ENCODE data around the gene UPK1A. TPM values are rescaled to one million over a fixed set of nuclear protein-coding genes. Genes with fewer than 3 reads are reported as not detected.
"Not testable (repeated sequence)": the region's sequence is repeated elsewhere in the genome, so short reads cannot be mapped to it uniquely, and the experiment has no call there.

UPK1A gene
- total and polyA plus RNA-seq, 9 donors = 0.17 to 7.7 (median 0.28) TPM; not detected in 6

DNA sequence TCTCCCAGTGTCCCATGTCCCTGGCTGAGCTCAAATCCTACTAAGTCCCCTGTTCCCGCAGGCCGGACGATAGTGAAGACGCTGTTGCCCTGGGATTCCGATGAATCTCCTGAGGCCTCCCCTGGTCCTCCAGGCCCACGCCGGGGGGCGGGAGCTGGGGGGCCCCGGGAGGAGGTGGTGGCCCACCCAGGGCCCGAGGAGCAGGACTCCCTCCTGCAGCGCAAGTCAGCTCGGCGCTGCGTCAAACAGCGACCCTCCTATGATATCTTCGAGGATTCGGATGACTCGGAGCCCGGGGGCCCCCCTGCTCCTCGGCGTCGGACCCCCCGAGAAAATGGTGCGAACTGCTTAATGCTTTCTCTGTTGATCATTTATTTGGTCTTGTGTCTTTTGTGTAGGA lies 57.4 kb downstream of the UPK1A start:
- Histone ChIP-seq H3K36me3 (ENCODE audit: control insufficient read depth, insufficient read depth, low read length) (peaks cover 88% of the 10 kb centered on the region), H3K27ac (ENCODE audit: low read length) (no peak overlapping the region), H3K4me1 (ENCODE audit: control insufficient read depth, insufficient read depth, low read length) (peaks cover 11% of the 10 kb centered on the region), H3K27me3 (ENCODE audit: control insufficient read depth, insufficient read depth, low read length) (no peaks in the 10 kb centered on the region), H3K4me3 (ENCODE audit: low read length) (no peak overlapping the region), H3K9me3 (replicated peaks; ENCODE audit: control insufficient read depth, low read depth, low read length) (no peaks in the 10 kb centered on the region)
- no peak for DNase-seq
- WGBS (ENCODE audit: insufficient coverage) = 93% methylated on average over 24 of the region's 24 CpGs

- not testable (repeated sequence) for H3K9me3 ChIP-seq (replicated peaks; ENCODE audit: control insufficient read depth, low read depth, low read length); H3K27me3 ChIP-seq (ENCODE audit: control insufficient read depth, insufficient read depth, low read length); H3K4me3 ChIP-seq (ENCODE audit: low read length); H3K27ac ChIP-seq (ENCODE audit: low read length); H3K4me1 ChIP-seq (ENCODE audit: control insufficient read depth, insufficient read depth, low read length); DNase-seq
- peaks cover 92% of the 10 kb centered on the region for H3K36me3 ChIP-seq (ENCODE audit: control insufficient read depth, insufficient read depth, low read length)
- 100% methylated on average over 6 of the region's 7 CpGs for whole genome bisulfite sequencing (ENCODE audit: insufficient coverage)
Observed at GRCh38 chr19:35724132-35724531, 57.8 kb downstream of the UPK1A start.

DNA sequence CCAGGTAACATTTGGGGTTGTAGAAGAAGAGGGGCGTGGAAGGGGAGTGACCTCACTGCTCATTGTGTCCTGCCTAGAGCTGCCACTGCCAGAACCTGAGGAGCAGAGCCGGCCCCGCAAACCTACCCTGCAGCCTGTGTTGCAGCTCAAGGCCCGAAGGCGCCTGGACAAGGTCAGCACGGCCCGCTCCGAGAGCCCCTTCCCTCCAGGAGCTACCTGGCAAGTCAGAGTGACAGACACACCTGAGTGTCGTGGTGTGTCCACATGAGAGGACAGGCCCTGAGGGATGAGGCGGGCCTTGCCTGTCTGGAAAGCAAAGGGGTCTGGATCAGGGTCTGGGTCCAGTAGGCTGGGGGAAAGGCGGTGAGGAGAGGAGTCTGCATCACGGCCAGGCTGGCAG lies 58.2 kb downstream of the UPK1A start:
- no peaks in the 10 kb centered on the region for H3K9me3 ChIP-seq (replicated peaks; ENCODE audit: control insufficient read depth, low read depth, low read length)
- H3K4me3 ChIP-seq (ENCODE audit: low read length) = no peak overlapping the region
- 94% methylated on average over 11 of the region's 12 CpGs for WGBS (ENCODE audit: insufficient coverage)
- H3K4me1 ChIP-seq (ENCODE audit: control insufficient read depth, insufficient read depth, low read length) = peaks cover 2% of the 10 kb centered on the region
- no peaks in the 10 kb centered on the region for H3K27me3 ChIP-seq (ENCODE audit: control insufficient read depth, insufficient read depth, low read length)
- no peak overlapping the region for H3K27ac ChIP-seq (ENCODE audit: low read length)
- H3K36me3 ChIP-seq (ENCODE audit: control insufficient read depth, insufficient read depth, low read length) = peaks cover 94% of the 10 kb centered on the region
- DNase-seq = no peak

DNA sequence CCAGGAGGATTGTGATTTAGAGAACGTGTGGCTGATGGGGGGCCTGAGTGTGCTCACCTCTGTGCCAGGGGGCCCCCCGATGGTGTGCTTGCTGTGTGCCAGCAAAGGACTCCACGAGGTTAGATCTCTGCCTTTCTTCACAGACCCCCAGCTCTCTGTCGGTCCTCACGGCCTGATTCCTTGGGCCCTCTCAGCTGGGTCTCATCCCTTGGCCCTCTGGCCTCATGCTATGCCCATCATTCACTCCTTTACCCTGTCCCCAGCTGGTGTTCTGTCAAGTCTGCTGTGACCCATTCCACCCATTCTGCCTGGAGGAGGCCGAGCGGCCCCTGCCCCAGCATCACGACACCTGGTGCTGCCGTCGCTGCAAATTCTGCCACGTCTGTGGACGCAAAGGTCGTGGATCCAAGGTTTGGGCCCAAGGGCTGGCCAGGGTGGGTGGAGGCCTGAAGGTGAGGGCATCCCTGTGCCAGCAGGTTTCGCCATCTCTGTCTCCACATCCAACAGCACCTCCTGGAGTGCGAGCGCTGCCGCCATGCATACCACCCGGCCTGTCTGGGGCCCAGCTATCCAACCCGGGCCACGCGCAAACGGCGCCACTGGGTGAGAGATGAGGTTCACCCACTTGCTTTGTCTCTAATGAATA lies 59.0 kb downstream of the UPK1A start:
- Histone ChIP-seq H3K4me3 (ENCODE audit: low read length) (no peak overlapping the region), H3K36me3 (ENCODE audit: control insufficient read depth, insufficient read depth, low read length) (peaks cover 95% of the 10 kb centered on the region), H3K27ac (ENCODE audit: low read length) (no peak overlapping the region), H3K27me3 (ENCODE audit: control insufficient read depth, insufficient read depth, low read length) (no peaks in the 10 kb centered on the region), H3K9me3 (replicated peaks; ENCODE audit: control insufficient read depth, low read depth, low read length) (no peaks in the 10 kb centered on the region), H3K4me1 (ENCODE audit: control insufficient read depth, insufficient read depth, low read length) (no peaks in the 10 kb centered on the region)
- no peak for DNase-seq
- 87% methylated on average over 6 of the region's 23 CpGs for WGBS (ENCODE audit: insufficient coverage)

GRCh38 chr19:35727053-35727955 lies 61.0 kb downstream of the UPK1A start:
- H3K9me3 ChIP-seq (replicated peaks; ENCODE audit: control insufficient read depth, low read depth, low read length) = no peaks in the 10 kb centered on the region
- 93% methylated on average over 17 of the region's 25 CpGs for WGBS (ENCODE audit: insufficient coverage)
- DNase-seq = no peak

More at GRCh38 chr19:35727053-35727955, 61.0 kb downstream of the UPK1A start:
- Histone ChIP-seq H3K27ac (ENCODE audit: low read length) (no peak overlapping the region), H3K36me3 (ENCODE audit: control insufficient read depth, insufficient read depth, low read length) (peaks cover 98% of the 10 kb centered on the region), H3K4me3 (ENCODE audit: low read length) (no peak overlapping the region), H3K4me1 (ENCODE audit: control insufficient read depth, insufficient read depth, low read length) (no peaks in the 10 kb centered on the region), H3K27me3 (ENCODE audit: control insufficient read depth, insufficient read depth, low read length) (no peaks in the 10 kb centered on the region)

Other genes starting within 250 kb of the UPK1A start
- gene FFAR2, start 218.3 kb upstream of the UPK1A start, total RNA-seq = 0.22 TPM
- under 1 TPM in 7 of 8 donors, not detected in 1; 0.10 to 0.73 (median 0.23) TPM for gene FFAR2, start 218.3 kb upstream of the UPK1A start, polyA plus RNA-seq (ENCODE audit: insufficient read depth in 1 of 8, insufficient read length in 8 of 8, low replicate concordance in 1 of 8)
- 0.18 TPM for gene KRTDAP, start 176.1 kb upstream of the UPK1A start, total RNA-seq
- gene KRTDAP, start 176.1 kb upstream of the UPK1A start, polyA plus RNA-seq (ENCODE audit: insufficient read depth in 1 of 8, insufficient read length in 8 of 8, low replicate concordance in 1 of 8) = 10 to 100 TPM in 1 of 8 donors, 1 to 10 TPM in 1, under 1 TPM in 2, not detected in 4; 0.43 to 36.6 (median 3.6) TPM
- 2.0 TPM for gene DMKN, start 152.9 kb upstream of the UPK1A start, total RNA-seq
- gene DMKN, start 152.9 kb upstream of the UPK1A start, polyA plus RNA-seq (ENCODE audit: insufficient read depth in 1 of 8, insufficient read length in 8 of 8, low replicate concordance in 1 of 8) = 10 to 100 TPM in 1 of 8 donors, 1 to 10 TPM in 7; 1.1 to 22.6 (median 2.1) TPM
- not detected for gene SBSN, start 138.2 kb upstream of the UPK1A start, total RNA-seq
- gene SBSN, start 138.2 kb upstream of the UPK1A start, polyA plus RNA-seq (ENCODE audit: insufficient read depth in 1 of 8, insufficient read length in 8 of 8, low replicate concordance in 1 of 8) = 1 to 10 TPM in 1 of 8 donors, under 1 TPM in 3, not detected in 4; 0.10 to 5.1 (median 0.40) TPM
- not detected for gene GAPDHS, start 133.1 kb upstream of the UPK1A start, total RNA-seq
- gene GAPDHS, start 133.1 kb upstream of the UPK1A start, polyA plus RNA-seq (ENCODE audit: insufficient read depth in 1 of 8, insufficient read length in 8 of 8, low replicate concordance in 1 of 8) = not detected
- 51.4 TPM for gene TMEM147, start 120.9 kb upstream of the UPK1A start, total RNA-seq
- 10 to 100 TPM; 41.5 to 50.1 (median 44.6) TPM for gene TMEM147, start 120.9 kb upstream of the UPK1A start, polyA plus RNA-seq (ENCODE audit: insufficient read depth in 1 of 8, insufficient read length in 8 of 8, low replicate concordance in 1 of 8)
- gene ATP4A, start 102.9 kb upstream of the UPK1A start, total RNA-seq = not detected
- under 1 TPM in 1 of 8 donors, not detected in 7; 0.52 TPM for gene ATP4A, start 102.9 kb upstream of the UPK1A start, polyA plus RNA-seq (ENCODE audit: insufficient read depth in 1 of 8, insufficient read length in 8 of 8, low replicate concordance in 1 of 8)
- not detected for gene PMIS2, start 80.3 kb upstream of the UPK1A start, total RNA-seq
- gene PMIS2, start 80.3 kb upstream of the UPK1A start, polyA plus RNA-seq (ENCODE audit: insufficient read depth in 1 of 8, insufficient read length in 8 of 8, low replicate concordance in 1 of 8) = not detected
- gene HAUS5, start 53.8 kb upstream of the UPK1A start, total RNA-seq = 9.5 TPM
- 10 to 100 TPM in 7 of 8 donors, 1 to 10 TPM in 1; 9.4 to 16.1 (median 12.6) TPM for gene HAUS5, start 53.8 kb upstream of the UPK1A start, polyA plus RNA-seq (ENCODE audit: insufficient read depth in 1 of 8, insufficient read length in 8 of 8, low replicate concordance in 1 of 8)
- gene RBM42, start 37.5 kb upstream of the UPK1A start, total RNA-seq = 32.8 TPM
- 10 to 100 TPM; 44.7 to 55.3 (median 51.5) TPM for gene RBM42, start 37.5 kb upstream of the UPK1A start, polyA plus RNA-seq (ENCODE audit: insufficient read depth in 1 of 8, insufficient read length in 8 of 8, low replicate concordance in 1 of 8)
- gene ETV2, start 24.8 kb upstream of the UPK1A start, total RNA-seq = 1.6 TPM
- 1 to 10 TPM; 1.7 to 4.9 (median 3.2) TPM for gene ETV2, start 24.8 kb upstream of the UPK1A start, polyA plus RNA-seq (ENCODE audit: insufficient read depth in 1 of 8, insufficient read length in 8 of 8, low replicate concordance in 1 of 8)
- 582 TPM for gene COX6B1, start 18.2 kb upstream of the UPK1A start, total RNA-seq
- gene COX6B1, start 18.2 kb upstream of the UPK1A start, polyA plus RNA-seq (ENCODE audit: insufficient read depth in 1 of 8, insufficient read length in 8 of 8, low replicate concordance in 1 of 8) = 100 to 1,000 TPM; 263 to 328 (median 300) TPM
- not detected for gene ZBTB32, start 38.0 kb downstream of the UPK1A start, total RNA-seq
- gene ZBTB32, start 38.0 kb downstream of the UPK1A start, polyA plus RNA-seq (ENCODE audit: insufficient read depth in 1 of 8, insufficient read length in 8 of 8, low replicate concordance in 1 of 8) = under 1 TPM in 6 of 8 donors, not detected in 2; 0.25 to 0.40 (median 0.36) TPM
- 7.6 TPM for gene KMT2B, start 51.5 kb downstream of the UPK1A start, total RNA-seq
- gene KMT2B, start 51.5 kb downstream of the UPK1A start, polyA plus RNA-seq (ENCODE audit: insufficient read depth in 1 of 8, insufficient read length in 8 of 8, low replicate concordance in 1 of 8) = 10 to 100 TPM; 17.3 to 33.7 (median 25.3) TPM
- 2.1 TPM for gene IGFLR1, start 75.9 kb downstream of the UPK1A start, total RNA-seq
- gene IGFLR1, start 75.9 kb downstream of the UPK1A start, polyA plus RNA-seq (ENCODE audit: insufficient read depth in 1 of 8, insufficient read length in 8 of 8, low replicate concordance in 1 of 8) = 1 to 10 TPM; 3.0 to 5.6 (median 3.9) TPM
- 14.6 TPM for gene U2AF1L4, start 78.9 kb downstream of the UPK1A start, total RNA-seq
- gene U2AF1L4, start 78.9 kb downstream of the UPK1A start, polyA plus RNA-seq (ENCODE audit: insufficient read depth in 1 of 8, insufficient read length in 8 of 8, low replicate concordance in 1 of 8) = 10 to 100 TPM; 10.6 to 17.6 (median 14.1) TPM
- gene PSENEN, start 79.1 kb downstream of the UPK1A start, total RNA-seq = 40.2 TPM
- 10 to 100 TPM; 34.1 to 45.1 (median 36.8) TPM for gene PSENEN, start 79.1 kb downstream of the UPK1A start, polyA plus RNA-seq (ENCODE audit: insufficient read depth in 1 of 8, insufficient read length in 8 of 8, low replicate concordance in 1 of 8)
- 10.2 TPM for gene LIN37, start 82.1 kb downstream of the UPK1A start, total RNA-seq
- 10 to 100 TPM in 5 of 8 donors, 1 to 10 TPM in 3; 9.2 to 12.8 (median 10.9) TPM for gene LIN37, start 82.1 kb downstream of the UPK1A start, polyA plus RNA-seq (ENCODE audit: insufficient read depth in 1 of 8, insufficient read length in 8 of 8, low replicate concordance in 1 of 8)
- gene HSPB6, start 90.5 kb downstream of the UPK1A start, total RNA-seq = 46.7 TPM
- gene HSPB6, start 90.5 kb downstream of the UPK1A start, polyA plus RNA-seq (ENCODE audit: insufficient read depth in 1 of 8, insufficient read length in 8 of 8, low replicate concordance in 1 of 8) = 100 to 1,000 TPM; 236 to 741 (median 528) TPM
- gene PROSER3, start 91.7 kb downstream of the UPK1A start, total RNA-seq = 3.9 TPM
- 10 to 100 TPM in 6 of 8 donors, 1 to 10 TPM in 2; 6.9 to 14.6 (median 11.9) TPM for gene PROSER3, start 91.7 kb downstream of the UPK1A start, polyA plus RNA-seq (ENCODE audit: insufficient read depth in 1 of 8, insufficient read length in 8 of 8, low replicate concordance in 1 of 8)
- gene ARHGAP33, start 109.0 kb downstream of the UPK1A start, total RNA-seq = 3.6 TPM
- 10 to 100 TPM in 7 of 8 donors, 1 to 10 TPM in 1; 8.3 to 28.5 (median 19.4) TPM for gene ARHGAP33, start 109.0 kb downstream of the UPK1A start, polyA plus RNA-seq (ENCODE audit: insufficient read depth in 1 of 8, insufficient read length in 8 of 8, low replicate concordance in 1 of 8)
- gene PRODH2, start 146.3 kb downstream of the UPK1A start, total RNA-seq = not detected
- under 1 TPM in 2 of 8 donors, not detected in 6; 0.18 to 0.27 TPM for gene PRODH2, start 146.3 kb downstream of the UPK1A start, polyA plus RNA-seq (ENCODE audit: insufficient read depth in 1 of 8, insufficient read length in 8 of 8, low replicate concordance in 1 of 8)
- 0.09 TPM for gene NPHS1, start 186.0 kb downstream of the UPK1A start, total RNA-seq
- under 1 TPM in 7 of 8 donors, not detected in 1; 0.04 to 0.37 (median 0.21) TPM for gene NPHS1, start 186.0 kb downstream of the UPK1A start, polyA plus RNA-seq (ENCODE audit: insufficient read depth in 1 of 8, insufficient read length in 8 of 8, low replicate concordance in 1 of 8)
- gene KIRREL2, start 190.4 kb downstream of the UPK1A start, total RNA-seq = 0.31 TPM
- 1 to 10 TPM in 1 of 8 donors, under 1 TPM in 7; 0.28 to 1.0 (median 0.58) TPM for gene KIRREL2, start 190.4 kb downstream of the UPK1A start, polyA plus RNA-seq (ENCODE audit: insufficient read depth in 1 of 8, insufficient read length in 8 of 8, low replicate concordance in 1 of 8)
- 4.7 TPM for gene APLP1, start 202.1 kb downstream of the UPK1A start, total RNA-seq
- 10 to 100 TPM in 3 of 8 donors, 1 to 10 TPM in 5; 4.6 to 10.7 (median 7.5) TPM for gene APLP1, start 202.1 kb downstream of the UPK1A start, polyA plus RNA-seq (ENCODE audit: insufficient read depth in 1 of 8, insufficient read length in 8 of 8, low replicate concordance in 1 of 8)
- 1.8 TPM for gene NFKBID, start 234.0 kb downstream of the UPK1A start, total RNA-seq
- 1 to 10 TPM in 6 of 8 donors, under 1 TPM in 2; 0.85 to 3.3 (median 1.6) TPM for gene NFKBID, start 234.0 kb downstream of the UPK1A start, polyA plus RNA-seq (ENCODE audit: insufficient read depth in 1 of 8, insufficient read length in 8 of 8, low replicate concordance in 1 of 8)
- gene HCST, start 236.0 kb downstream of the UPK1A start, total RNA-seq = 4.0 TPM
- 1 to 10 TPM; 3.5 to 7.8 (median 5.6) TPM for gene HCST, start 236.0 kb downstream of the UPK1A start, polyA plus RNA-seq (ENCODE audit: insufficient read depth in 1 of 8, insufficient read length in 8 of 8, low replicate concordance in 1 of 8)
- gene TYROBP, start 241.8 kb downstream of the UPK1A start, total RNA-seq = 18.0 TPM
- 10 to 100 TPM; 16.5 to 22.5 (median 18.9) TPM for gene TYROBP, start 241.8 kb downstream of the UPK1A start, polyA plus RNA-seq (ENCODE audit: insufficient read depth in 1 of 8, insufficient read length in 8 of 8, low replicate concordance in 1 of 8)